PC-3 (cell line): Measurements from ENCODE around the gene CNTN4. TPM values are rescaled to one million over a fixed set of nuclear protein-coding genes. Genes with fewer than 3 reads are reported as not detected.

Experiments
- ATAC-seq: fragments of 200-7000 bp; cut with Tn5 transposase; 2 replicates; pipeline ENCODE4 v1.9.1; 2020; ENCODE audit warnings: mild to moderate bottlenecking, moderate library complexity
- BruUV-seq: library from RNA; stranded (reverse); fragments of 400-500 nt; replicated peaks from 2 replicates; lab custom pipeline; 2021; lab: Mats Ljungman, UMichigan
- CTCF ChIA-PET: fragments of 300-600 bp; sonication (Branson Sonifier 250); formaldehyde crosslinking; loops from one replicate; lab custom pipeline; 2022; ENCODE audit warnings: antibody characterized with exemption; lab: Charles Lee
- POLR2A ChIA-PET: fragments of 300-600 bp; sonication (Branson Sonifier 250); formaldehyde crosslinking; loops from one replicate; lab custom pipeline; 2022; ENCODE audit warnings: antibody characterized with exemption; ENCODE audit not compliant: unreplicated experiment; lab: Charles Lee
- DNase-seq: peaks from one replicate; pipeline ENCODE4 v3.0.0-alpha.2; 2015
- H2AFZ ChIP-seq: fragments of 300-600 bp; sonication (generic); 2 replicates; pipeline ENCODE4 v1.6.0; 2016; ENCODE audit warnings: antibody characterized with exemption, low read length
- H3F3A ChIP-seq: fragments of 300-600 bp; sonication (generic); one replicate; pipeline ENCODE4 v1.6.0; 2017; ENCODE audit warnings: antibody characterized with exemption, low read length, control low read depth, mild to moderate bottlenecking; ENCODE audit not compliant: unreplicated experiment
- H3K27ac ChIP-seq: fragments of 300-600 bp; sonication (generic); 2 replicates; pipeline ENCODE4 v1.5.1; 2016; ENCODE audit warnings: mild to moderate bottlenecking, low read length
- H3K27me3 ChIP-seq: fragments of 300-600 bp; sonication (generic); 2 replicates; pipeline ENCODE4 v1.6.1; 2016; ENCODE audit warnings: low read length, mixed read lengths
- H3K36me3 ChIP-seq: fragments of 300-600 bp; sonication (generic); 2 replicates; pipeline ENCODE4 v1.6.1; 2016; ENCODE audit warnings: low read depth, mixed run types, low read length, mixed read lengths
- H3K4me1 ChIP-seq: fragments of 300-600 bp; sonication (generic); 2 replicates; pipeline ENCODE4 v1.5.1; 2016; ENCODE audit warnings: low read length; ENCODE audit not compliant: insufficient read depth
- H3K4me2 ChIP-seq: fragments of 300-600 bp; sonication (generic); 2 replicates; pipeline ENCODE4 v1.6.0; 2016; ENCODE audit warnings: low read length
- H3K4me3 ChIP-seq: fragments of 300-600 bp; sonication (generic); 2 replicates; pipeline ENCODE4 v1.5.1; 2016; ENCODE audit warnings: mild to moderate bottlenecking, low read length, mixed read lengths
- H3K79me2 ChIP-seq: fragments of 300-600 bp; sonication (generic); 2 replicates; pipeline ENCODE4 v1.6.1; 2017; ENCODE audit warnings: low read length, mixed read lengths
- H3K9ac ChIP-seq: fragments of 300-600 bp; sonication (generic); 2 replicates; pipeline ENCODE4 v1.6.0; 2016; ENCODE audit warnings: mild to moderate bottlenecking, low read length
- H3K9me2 ChIP-seq: fragments of 300-600 bp; sonication (generic); replicated peaks from 2 replicates; pipeline ENCODE4 v1.6.1; 2016; ENCODE audit warnings: mixed run types, low read length, mixed read lengths
- H3K9me3 ChIP-seq: fragments of 300-600 bp; sonication (generic); 2 replicates; pipeline ENCODE4 v1.6.1; 2016; ENCODE audit warnings: low read length, mixed read lengths
- H4K20me1 ChIP-seq: fragments of 300-600 bp; sonication (generic); 2 replicates; pipeline ENCODE4 v1.6.1; 2016; ENCODE audit warnings: low read length, mixed read lengths
- EZH2 ChIP-seq: fragments of 300-600 bp; sonication (generic); IDR thresholded peaks from one replicate; pipeline ENCODE4 v1.6.1; 2017; ENCODE audit warnings: antibody characterized with exemption, mild to moderate bottlenecking, low read length; ENCODE audit not compliant: unreplicated experiment
- EZH2phosphoT487 ChIP-seq: fragments of 300-600 bp; sonication (generic); IDR thresholded peaks from 2 replicates; pipeline ENCODE4 v1.6.1; 2018; ENCODE audit warnings: mild to moderate bottlenecking, antibody characterized with exemption, low read length, borderline replicate concordance
- intact Hi-C: fragments of 100-400 bp; cut with micrococcal nuclease; formaldehyde crosslinking; loops from 2 replicates; pipeline ENCODE4 v1.9.0; 2023
- total RNA-seq: library from RNA; depleted of rRNA; stranded (reverse); fragments of >200 nt; gene quantifications from 2 replicates; pipeline ENCODE4 v1.2.3, GENCODE V29; 2014
- TF ChIP-seq, protein P1 (sequence below): fragments of 300-600 bp; sonication (generic); conservative IDR thresholded peaks from 2 replicates; pipeline ENCODE4 v1.5.1; 2017; ENCODE audit warnings: antibody characterized with exemption, low read depth, mild to moderate bottlenecking, low read length

CNTN4 gene
- total RNA-seq, 1 experiment from 2014 or later: not detected

- CTCF ChIA-PET: no interaction called here
- no peak for ATAC-seq
These were observed 777.7 kb downstream of the CNTN4 start for GRCh38 chr3:2876362-2876761.

GRCh38 chr3:2879023-2879422, 780.4 kb downstream of the CNTN4 start:
- Histone ChIP-seq H3K4me3 (no peak overlapping the region), H3K9me2 (no peaks in the 10 kb centered on the region), H3K9me3 (peaks cover 20% of the 10 kb centered on the region), H3F3A (no peaks in the 10 kb centered on the region), H2AFZ (no peak overlapping the region), H3K9ac (no peak overlapping the region), H4K20me1 (no peaks in the 10 kb centered on the region), H3K4me1 (no peaks in the 10 kb centered on the region), H3K27me3 (no peaks in the 10 kb centered on the region), H3K27ac (no peak overlapping the region), H3K36me3 (no peaks in the 10 kb centered on the region), H3K79me2 (no peaks in the 10 kb centered on the region), H3K4me2 (no peak overlapping the region)
- DNase-seq (no peak), ATAC-seq (no peak)
- ChIA-PET POLR2A (no interaction called here), CTCF (no interaction called here)
- intact Hi-C loops: no loop called here
- BruUV-seq: no TSS peak
- no peak for TF ChIP-seq EZH2phosphoT487
- TF ChIP-seq EZH2: no peak
- TF ChIP-seq, protein P1, sequence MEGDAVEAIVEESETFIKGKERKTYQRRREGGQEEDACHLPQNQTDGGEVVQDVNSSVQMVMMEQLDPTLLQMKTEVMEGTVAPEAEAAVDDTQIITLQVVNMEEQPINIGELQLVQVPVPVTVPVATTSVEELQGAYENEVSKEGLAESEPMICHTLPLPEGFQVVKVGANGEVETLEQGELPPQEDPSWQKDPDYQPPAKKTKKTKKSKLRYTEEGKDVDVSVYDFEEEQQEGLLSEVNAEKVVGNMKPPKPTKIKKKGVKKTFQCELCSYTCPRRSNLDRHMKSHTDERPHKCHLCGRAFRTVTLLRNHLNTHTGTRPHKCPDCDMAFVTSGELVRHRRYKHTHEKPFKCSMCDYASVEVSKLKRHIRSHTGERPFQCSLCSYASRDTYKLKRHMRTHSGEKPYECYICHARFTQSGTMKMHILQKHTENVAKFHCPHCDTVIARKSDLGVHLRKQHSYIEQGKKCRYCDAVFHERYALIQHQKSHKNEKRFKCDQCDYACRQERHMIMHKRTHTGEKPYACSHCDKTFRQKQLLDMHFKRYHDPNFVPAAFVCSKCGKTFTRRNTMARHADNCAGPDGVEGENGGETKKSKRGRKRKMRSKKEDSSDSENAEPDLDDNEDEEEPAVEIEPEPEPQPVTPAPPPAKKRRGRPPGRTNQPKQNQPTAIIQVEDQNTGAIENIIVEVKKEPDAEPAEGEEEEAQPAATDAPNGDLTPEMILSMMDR: no peak

More at GRCh38 chr3:2876362-2876761, 777.7 kb downstream of the CNTN4 start:
- Histone ChIP-seq H4K20me1 (no peaks in the 10 kb centered on the region), H3K4me1 (no peaks in the 10 kb centered on the region), H3K4me3 (no peak overlapping the region), H3K9me3 (peaks cover 23% of the 10 kb centered on the region), H3K4me2 (no peak overlapping the region), H3K27ac (no peak overlapping the region), H3K36me3 (no peaks in the 10 kb centered on the region), H3F3A (no peaks in the 10 kb centered on the region), H3K79me2 (no peaks in the 10 kb centered on the region), H3K9ac (no peak overlapping the region), H3K9me2 (no peaks in the 10 kb centered on the region), H2AFZ (no peak overlapping the region), H3K27me3 (no peaks in the 10 kb centered on the region)
- no peak for DNase-seq
- BruUV-seq: no TSS peak
- intact Hi-C loops: no loop called here
- POLR2A ChIA-PET: no interaction called here
- TF ChIP-seq, protein P1: no peak
- TF ChIP-seq EZH2phosphoT487: no peak
- no peak for TF ChIP-seq EZH2

DNA sequence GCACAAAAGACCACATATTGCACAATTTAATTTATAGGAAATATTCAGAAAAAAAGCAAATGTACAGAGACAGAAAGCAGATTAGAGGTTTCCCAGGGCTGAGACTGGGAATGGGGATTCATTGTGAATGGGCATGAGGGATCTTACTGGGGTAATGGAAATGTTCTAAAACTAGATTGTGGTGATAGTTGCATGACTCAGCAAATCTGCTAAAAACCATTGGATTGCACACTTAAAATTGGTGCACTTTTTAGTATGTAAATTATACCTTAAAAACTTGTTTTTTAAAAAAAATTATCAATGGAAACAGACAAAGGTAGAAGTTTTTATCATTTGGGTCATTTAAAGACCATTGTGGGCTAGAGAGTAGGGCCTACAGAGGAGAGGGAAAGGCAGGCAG, 780.9 kb downstream of the CNTN4 start:
- H3K36me3 ChIP-seq: no peaks in the 10 kb centered on the region
- no TSS peak for BruUV-seq
- POLR2A ChIA-PET: no interaction called here

More for the DNA sequence above, 780.9 kb downstream of the CNTN4 start:
- Histone ChIP-seq H3K4me2 (no peak overlapping the region), H3K4me3 (no peak overlapping the region), H3K9me3 (peaks cover 21% of the 10 kb centered on the region), H3K79me2 (no peaks in the 10 kb centered on the region), H3K27ac (no peak overlapping the region), H3K9ac (no peak overlapping the region), H3K27me3 (no peaks in the 10 kb centered on the region), H3F3A (no peaks in the 10 kb centered on the region), H3K4me1 (no peaks in the 10 kb centered on the region), H4K20me1 (no peaks in the 10 kb centered on the region), H3K9me2 (no peaks in the 10 kb centered on the region), H2AFZ (no peak overlapping the region)
- CTCF ChIA-PET: no interaction called here
- DNase-seq (no peak), ATAC-seq (no peak)
- intact Hi-C loops: no loop called here
- TF ChIP-seq, protein P1: no peak
- no peak for TF ChIP-seq EZH2
- TF ChIP-seq EZH2phosphoT487: no peak
